ENCODE results near the gene DHRS7. TPM values are rescaled to one million over a fixed set of nuclear protein-coding genes. Genes with fewer than 3 reads are reported as not detected.

The DHRS7 gene
- total RNA-seq, 1 experiment from 2014 or later = 27.7 TPM

- TF ChIP-seq CTCF (conservative IDR thresholded peaks at IDR 0.05) = no peak
- no peak overlapping the region for H4K8ac ChIP-seq (replicated peaks; ENCODE audit: insufficient read length, low read depth, low read length)
- no peak overlapping the region for H2BK15ac ChIP-seq (ENCODE audit: low read depth, low read length)
- no peaks in the 10 kb centered on the region for H3K79me2 ChIP-seq (ENCODE audit: insufficient read depth, low read length)
- no peaks in the 10 kb centered on the region for H3K79me1 ChIP-seq (ENCODE audit: insufficient read depth, low read depth, low read length, poor library complexity, severe bottlenecking)
- no peak overlapping the region for H3K14ac ChIP-seq (ENCODE audit: insufficient read depth, low read length)
- H3K4me3 Mint-ChIP-seq = no peak overlapping the region
- H2BK120ac ChIP-seq (ENCODE audit: low read depth, low read length, poor library complexity, severe bottlenecking) = no peak overlapping the region
- no peak overlapping the region for H4K5ac ChIP-seq (ENCODE audit: insufficient read length, low read depth, low read length)
- no peak overlapping the region for H4K91ac ChIP-seq (ENCODE audit: insufficient read length, low read depth, low read length)
- H3K23me2 ChIP-seq (ENCODE audit: insufficient read length, low read depth, low read length, poor library complexity, severe bottlenecking) = no peaks in the 10 kb centered on the region
- no peak overlapping the region for H2BK20ac ChIP-seq (ENCODE audit: low read depth, low read length, poor library complexity, severe bottlenecking)
- H3K4me1 ChIP-seq (ENCODE audit: insufficient read depth, low read length) = peaks cover 9% of the 10 kb centered on the region; the same call in 1 of the 2 replicates
- DNase-seq = no peak
- H3K9ac ChIP-seq (ENCODE audit: extremely low read depth, insufficient read length, low read length) = no peak overlapping the region
- H3K27ac ChIP-seq (ENCODE audit: insufficient read length, low read depth, low read length) = no peak overlapping the region
- H3K4ac ChIP-seq (ENCODE audit: low read depth, low read length) = no peak overlapping the region
- H3K4me2 ChIP-seq (ENCODE audit: insufficient read depth, insufficient read length, low read length) = no peak overlapping the region
- no peak overlapping the region for H2BK5ac ChIP-seq (ENCODE audit: insufficient read length, low read length)
- H2AK5ac ChIP-seq (ENCODE audit: insufficient read length, low read length) = no peak overlapping the region
- H3K36me3 Mint-ChIP-seq (ENCODE audit: insufficient read depth in 1 of 3, low read depth in 3 of 3) = no peaks in the 10 kb centered on the region
- no peak overlapping the region for H2BK12ac ChIP-seq (ENCODE audit: insufficient read length, low read depth, low read length)
- H2AFZ ChIP-seq (ENCODE audit: low read length) = no peak overlapping the region
- no peaks in the 10 kb centered on the region for H3K9me3 ChIP-seq (ENCODE audit: control insufficient read depth, low read depth, low read length)
- H3K27me3 ChIP-seq (ENCODE audit: insufficient read depth, low read length) = no peaks in the 10 kb centered on the region
- H3K56ac ChIP-seq (ENCODE audit: insufficient read length, low read depth, low read length) = no peak overlapping the region
- WGBS (ENCODE audit: extremely low coverage, insufficient read length, low lambda C conversion rate) = no CpG with 5 or more reads among the region's 3 CpGs
- no peaks in the 10 kb centered on the region; the same call in 1 of the 2 replicates for H3K27me3 Mint-ChIP-seq (ENCODE audit: low read depth)
- H3K9me3 Mint-ChIP-seq = no peaks in the 10 kb centered on the region
- no peak overlapping the region for H3T11ph ChIP-seq (ENCODE audit: low read length)
- H3K18ac ChIP-seq (ENCODE audit: insufficient read length, low read depth, low read length) = no peak overlapping the region
- no peak overlapping the region for H3K23ac ChIP-seq (ENCODE audit: insufficient read length, low read depth, low read length)
- H3K4me1 Mint-ChIP-seq = peaks cover 14 to 18% of the 10 kb centered on the region in 2 experiments
- H3K27ac Mint-ChIP-seq = no peak overlapping the region
- no peaks in the 10 kb centered on the region for H4K20me1 ChIP-seq (ENCODE audit: control insufficient read depth, insufficient read depth, insufficient read length)
These were observed 48.8 kb upstream of the DHRS7 start for GRCh38 chr14:60214003-60214402.

Measured in H9 (cell line).